ENCODE measurements around the gene FAM98C.

Gene FAM98C

GRCh38 chr19:38449518-38449917, 46.6 kb downstream of the FAM98C start:
- H2AK5ac ChIP-seq (ENCODE audit: low read length, severe bottlenecking), result no peak overlapping the region
- H3K14ac ChIP-seq (ENCODE audit: low read length in 2 of 2), result no peak overlapping the region
- H4K91ac ChIP-seq (ENCODE audit: low read length), result no peak overlapping the region
- no peak overlapping the region for H2BK120ac ChIP-seq (ENCODE audit: low read depth, low read length)
- H3K79me1 ChIP-seq (replicated peaks; ENCODE audit: low read length, poor library complexity, severe bottlenecking), result no peaks in the 10 kb centered on the region
- no peaks in the 10 kb centered on the region for H3K36me3 ChIP-seq (ENCODE audit: control insufficient read depth in 1 of 2, insufficient read depth in 2 of 2, low read depth in 1 of 2, low read length in 2 of 2)
- no peak overlapping the region for H2BK15ac ChIP-seq (ENCODE audit: low read depth, poor library complexity, severe bottlenecking)
- no peaks in the 10 kb centered on the region for H3K9me3 ChIP-seq (ENCODE audit: control insufficient read depth, low read length)
- no peak overlapping the region for H3K23ac ChIP-seq (ENCODE audit: low read length in 2 of 2)
- peaks cover 15 to 21% of the 10 kb centered on the region in 2 experiments for H3K27me3 ChIP-seq (ENCODE audit: control insufficient read depth in 1 of 2, insufficient read depth in 1 of 2, low read length in 2 of 2)
- H2AFZ ChIP-seq (ENCODE audit: low read depth, low read length), result no peak overlapping the region
- no peak overlapping the region for H3K9ac ChIP-seq (ENCODE audit: low read length)
- DNase-seq, result no peak
- H2BK12ac ChIP-seq (ENCODE audit: low read length in 2 of 2), result no peak overlapping the region
- 71% methylated on average over 5 of the region's 5 CpGs for WGBS
- no peak overlapping the region for H3K18ac ChIP-seq (ENCODE audit: low read depth in 1 of 2, low read length in 2 of 2)
- H3K4me3 ChIP-seq (ENCODE audit: insufficient read depth in 1 of 2, low read depth in 1 of 2, low read length in 2 of 2), result no peak overlapping the region
- no peak overlapping the region for H3K4ac ChIP-seq (ENCODE audit: low read depth in 1 of 2, low read length in 2 of 2)
- H2BK5ac ChIP-seq (ENCODE audit: low read depth, low read length, poor library complexity, severe bottlenecking), result no peak overlapping the region
- H4K8ac ChIP-seq (ENCODE audit: low read length), result no peak overlapping the region
- no peak overlapping the region for H3K4me2 ChIP-seq (ENCODE audit: low read length, poor library complexity, severe bottlenecking)
- no peaks in the 10 kb centered on the region for H3K4me1 ChIP-seq (ENCODE audit: control insufficient read depth, insufficient read depth, low read depth, low read length)
- no peak overlapping the region for H3K27ac ChIP-seq (ENCODE audit: low read length, poor library complexity, severe bottlenecking)

- Histone ChIP-seq H3K23ac (ENCODE audit: low read length in 2 of 2) (no peak overlapping the region), H3K18ac (ENCODE audit: low read depth in 1 of 2, low read length in 2 of 2) (no peak overlapping the region), H3K4me3 (ENCODE audit: insufficient read depth in 1 of 2, low read depth in 1 of 2, low read length in 2 of 2) (no peak overlapping the region), H2BK15ac (ENCODE audit: low read depth, poor library complexity, severe bottlenecking) (no peak overlapping the region), H3K36me3 (ENCODE audit: control insufficient read depth in 1 of 2, insufficient read depth in 2 of 2, low read depth in 1 of 2, low read length in 2 of 2) (no peaks in the 10 kb centered on the region), H4K8ac (ENCODE audit: low read length) (no peak overlapping the region), H2BK5ac (ENCODE audit: low read depth, low read length, poor library complexity, severe bottlenecking) (no peak overlapping the region), H3K9ac (ENCODE audit: low read length) (no peak overlapping the region), H3K9me3 (ENCODE audit: control insufficient read depth, low read length) (no peaks in the 10 kb centered on the region), H3K27ac (ENCODE audit: low read length, poor library complexity, severe bottlenecking) (no peak overlapping the region), H2BK120ac (ENCODE audit: low read depth, low read length) (no peak overlapping the region), H2AFZ (ENCODE audit: low read depth, low read length) (no peak overlapping the region), H3K79me1 (replicated peaks; ENCODE audit: low read length, poor library complexity, severe bottlenecking) (no peaks in the 10 kb centered on the region), H3K4me1 (ENCODE audit: control insufficient read depth, insufficient read depth, low read depth, low read length) (no peaks in the 10 kb centered on the region), H3K14ac (ENCODE audit: low read length in 2 of 2) (no peak overlapping the region), H3K4me2 (ENCODE audit: low read length, poor library complexity, severe bottlenecking) (no peak overlapping the region), H4K91ac (ENCODE audit: low read length) (no peak overlapping the region), H2AK5ac (ENCODE audit: low read length, severe bottlenecking) (no peak overlapping the region), H3K4ac (ENCODE audit: low read depth in 1 of 2, low read length in 2 of 2) (no peak overlapping the region), H2BK12ac (ENCODE audit: low read length in 2 of 2) (no peak overlapping the region), H3K27me3 (ENCODE audit: control insufficient read depth in 1 of 2, insufficient read depth in 1 of 2, low read length in 2 of 2) (peaks cover 15 to 19% of the 10 kb centered on the region in 2 experiments)
- DNase-seq, result no peak
- 78% methylated on average over 8 of the region's 8 CpGs for WGBS
These were observed 48.1 kb downstream of the FAM98C start for GRCh38 chr19:38451036-38451435.

- no peaks in the 10 kb centered on the region for H3K4me1 ChIP-seq (ENCODE audit: control insufficient read depth, insufficient read depth, low read depth, low read length)
- no peak overlapping the region for H4K91ac ChIP-seq (ENCODE audit: low read length)
- no peak for DNase-seq
- no peaks in the 10 kb centered on the region for H3K36me3 ChIP-seq (ENCODE audit: control insufficient read depth in 1 of 2, insufficient read depth in 2 of 2, low read depth in 1 of 2, low read length in 2 of 2)
- no peak overlapping the region for H2BK120ac ChIP-seq (ENCODE audit: low read depth, low read length)
- no peak overlapping the region for H2AFZ ChIP-seq (ENCODE audit: low read depth, low read length)
- H2BK15ac ChIP-seq (ENCODE audit: low read depth, poor library complexity, severe bottlenecking), result no peak overlapping the region
- H2AK5ac ChIP-seq (ENCODE audit: low read length, severe bottlenecking), result no peak overlapping the region
- peaks cover 15 to 19% of the 10 kb centered on the region in 2 experiments for H3K27me3 ChIP-seq (ENCODE audit: control insufficient read depth in 1 of 2, insufficient read depth in 1 of 2, low read length in 2 of 2)
- no peak overlapping the region for H3K4me3 ChIP-seq (ENCODE audit: insufficient read depth in 1 of 2, low read depth in 1 of 2, low read length in 2 of 2)
- H3K4ac ChIP-seq (ENCODE audit: low read depth in 1 of 2, low read length in 2 of 2), result no peak overlapping the region
- H3K27ac ChIP-seq (ENCODE audit: low read length, poor library complexity, severe bottlenecking), result no peak overlapping the region
- no peak overlapping the region for H3K23ac ChIP-seq (ENCODE audit: low read length in 2 of 2)
- 85% methylated on average over 9 of the region's 9 CpGs for WGBS
- H2BK5ac ChIP-seq (ENCODE audit: low read depth, low read length, poor library complexity, severe bottlenecking), result no peak overlapping the region
- no peak overlapping the region for H3K18ac ChIP-seq (ENCODE audit: low read depth in 1 of 2, low read length in 2 of 2)
- H3K9me3 ChIP-seq (ENCODE audit: control insufficient read depth, low read length), result no peaks in the 10 kb centered on the region
- no peaks in the 10 kb centered on the region for H3K79me1 ChIP-seq (replicated peaks; ENCODE audit: low read length, poor library complexity, severe bottlenecking)
- H3K9ac ChIP-seq (ENCODE audit: low read length), result no peak overlapping the region
- H3K14ac ChIP-seq (ENCODE audit: low read length in 2 of 2), result no peak overlapping the region
- H4K8ac ChIP-seq (ENCODE audit: low read length), result no peak overlapping the region
- H2BK12ac ChIP-seq (ENCODE audit: low read length in 2 of 2), result no peak overlapping the region
- no peak overlapping the region for H3K4me2 ChIP-seq (ENCODE audit: low read length, poor library complexity, severe bottlenecking)
These were observed 48.7 kb downstream of the FAM98C start for GRCh38 chr19:38451629-38452028.

GRCh38 chr19:38452430-38453366, 49.8 kb downstream of the FAM98C start:
- Histone ChIP-seq H3K18ac (ENCODE audit: low read depth in 1 of 2, low read length in 2 of 2) (no peak overlapping the region), H3K4me1 (ENCODE audit: control insufficient read depth, insufficient read depth, low read depth, low read length) (no peaks in the 10 kb centered on the region), H3K4ac (ENCODE audit: low read depth in 1 of 2, low read length in 2 of 2) (no peak overlapping the region), H3K36me3 (ENCODE audit: control insufficient read depth in 1 of 2, insufficient read depth in 2 of 2, low read depth in 1 of 2, low read length in 2 of 2) (no peaks in the 10 kb centered on the region), H2AK5ac (ENCODE audit: low read length, severe bottlenecking) (no peak overlapping the region), H2BK15ac (ENCODE audit: low read depth, poor library complexity, severe bottlenecking) (no peak overlapping the region), H3K14ac (ENCODE audit: low read length in 2 of 2) (no peak overlapping the region), H3K9me3 (ENCODE audit: control insufficient read depth, low read length) (no peaks in the 10 kb centered on the region), H2BK120ac (ENCODE audit: low read depth, low read length) (no peak overlapping the region), H3K9ac (ENCODE audit: low read length) (no peak overlapping the region), H3K23ac (ENCODE audit: low read length in 2 of 2) (no peak overlapping the region), H3K4me3 (ENCODE audit: insufficient read depth in 1 of 2, low read depth in 1 of 2, low read length in 2 of 2) (no peak overlapping the region), H2BK12ac (ENCODE audit: low read length in 2 of 2) (no peak overlapping the region), H3K79me1 (replicated peaks; ENCODE audit: low read length, poor library complexity, severe bottlenecking) (no peaks in the 10 kb centered on the region), H4K91ac (ENCODE audit: low read length) (no peak overlapping the region), H3K4me2 (ENCODE audit: low read length, poor library complexity, severe bottlenecking) (no peak overlapping the region), H3K27me3 (ENCODE audit: control insufficient read depth in 1 of 2, insufficient read depth in 1 of 2, low read length in 2 of 2) (peaks cover 15 to 22% of the 10 kb centered on the region in 2 experiments), H2BK5ac (ENCODE audit: low read depth, low read length, poor library complexity, severe bottlenecking) (no peak overlapping the region), H3K27ac (ENCODE audit: low read length, poor library complexity, severe bottlenecking) (no peak overlapping the region), H2AFZ (ENCODE audit: low read depth, low read length) (no peak overlapping the region), H4K8ac (ENCODE audit: low read length) (no peak overlapping the region)
- DNase-seq, result no peak
- WGBS, result 69% methylated on average over 45 of the region's 45 CpGs
